ENCODE results near the gene HES7.
"Not testable (repeated sequence)": the region's sequence is repeated elsewhere in the genome, so short reads cannot be mapped to it uniquely, and the experiment has no call there.

Gene HES7

GRCh38 chr17:8122422-8122923, 1.4 kb downstream of the HES7 start:
- DNase-seq (ENCODE audit: low read depth in 3 of 3): no peak

GRCh38 chr17:8121681-8122421, 2.1 kb downstream of the HES7 start:
- peak in 1 of 3 experiments; percentile 39 for DNase-seq (ENCODE audit: low read depth in 3 of 3)

- no peak for DNase-seq (ENCODE audit: low read depth in 3 of 3)
These were observed 2.6 kb downstream of the HES7 start for GRCh38 chr17:8121407-8121680.

GRCh38 chr17:8120520-8121406, 3.1 kb downstream of the HES7 start:
- peak; percentile 57 to 70 (median 68) for DNase-seq (ENCODE audit: low read depth in 3 of 3)

- DNase-seq (ENCODE audit: low read depth in 3 of 3): peak; percentile 75 to 88 (median 75)
These were observed 4.1 kb downstream of the HES7 start for GRCh38 chr17:8119581-8120519.

GRCh38 chr17:8118769-8119580, 4.9 kb downstream of the HES7 start:
- peak; percentile 78 to 86 (median 80) for DNase-seq (ENCODE audit: low read depth in 3 of 3)

- DNase-seq (ENCODE audit: low read depth in 3 of 3): peak in 1 of 3 experiments; percentile 35
These were observed 5.7 kb downstream of the HES7 start, which contains the start of gene ALOXE3 for GRCh38 chr17:8117980-8118768. ALOXE3 (minus strand) TSS chr17:8118514; CDS start chr17:8117990, 524 bp downstream.

- no peak for DNase-seq (ENCODE audit: low read depth in 3 of 3)
These were observed 6.4 kb downstream of the HES7 start for GRCh38 chr17:8117367-8117979.

GRCh38 chr17:8116776-8117175, 7.1 kb downstream of the HES7 start:
- no peak for DNase-seq (ENCODE audit: low read depth in 3 of 3)

- DNase-seq (ENCODE audit: low read depth in 3 of 3): no peak
These were observed 13.0 kb downstream of the HES7 start for GRCh38 chr17:8110907-8111306.

GRCh38 chr17:8110456-8110804, 13.5 kb downstream of the HES7 start:
- DNase-seq (ENCODE audit: low read depth in 3 of 3): no peak

GRCh38 chr17:8109661-8110455, 14.0 kb downstream of the HES7 start:
- peak; percentile 59 to 66 (median 66) for DNase-seq (ENCODE audit: low read depth in 3 of 3)

- DNase-seq (ENCODE audit: low read depth in 3 of 3): no peak
These were observed 14.8 kb downstream of the HES7 start for GRCh38 chr17:8108972-8109660.

GRCh38 chr17:8106980-8107379, 16.9 kb downstream of the HES7 start:
- DNase-seq (ENCODE audit: low read depth in 3 of 3): not testable (repeated sequence)

- DNase-seq (ENCODE audit: low read depth in 3 of 3): no peak
These were observed 17.9 kb downstream of the HES7 start for GRCh38 chr17:8105957-8106398.

GRCh38 chr17:8104911-8105310, 19.0 kb downstream of the HES7 start:
- no peak for DNase-seq (ENCODE audit: low read depth in 3 of 3)

GRCh38 chr17:8103549-8103948, 20.4 kb downstream of the HES7 start:
- DNase-seq (ENCODE audit: low read depth in 3 of 3): no peak

GRCh38 chr17:8101721-8102120, 22.2 kb downstream of the HES7 start:
- no peak for DNase-seq (ENCODE audit: low read depth in 3 of 3)

All from stimulated activated CD4-positive, alpha-beta T cell treated with anti-CD3 and anti-CD28 coated beads, TNF-alpha, amount 100 ng/mL, for 4 hours (primary cell).